Neural cell (in vitro differentiated cells): ENCODE data around the gene PAN3. TPM values are rescaled to one million over a fixed set of nuclear protein-coding genes. Genes with fewer than 3 reads are reported as not detected.

Source experiments
- H2AFZ ChIP-seq: fragments of 200-600, 300-800 bp; sonication (generic), shearing (Covaris generic); 2 replicates; pipeline ENCODE4 v1.6.0; 2014; ENCODE audit warnings: low read depth, mild to moderate bottlenecking, antibody characterized with exemption, low read length, moderate library complexity
- H3F3A ChIP-seq: fragments of 200-600 bp; shearing (Covaris generic); 2 replicates; pipeline ENCODE4 v1.6.1; 2016; ENCODE audit warnings: mild to moderate bottlenecking, moderate library complexity, mixed read lengths, antibody characterized with exemption, low read length; ENCODE audit not compliant: insufficient read depth, poor library complexity, severe bottlenecking
- H3K27ac ChIP-seq: fragments of 200-600, 300-800 bp; sonication (generic), shearing (Covaris generic); 2 replicates; pipeline ENCODE4 v1.5.1; 2014; ENCODE audit warnings: mild to moderate bottlenecking, low read length, moderate library complexity
- H3K27me3 ChIP-seq: fragments of 300-800, 200-600 bp; sonication (generic), shearing (Covaris generic); 2 replicates; pipeline ENCODE4 v1.6.0; 2014; ENCODE audit warnings: mild to moderate bottlenecking, low read depth, low read length, moderate library complexity; ENCODE audit not compliant: insufficient read depth
- H3K36me3 ChIP-seq: fragments of 300-800, 200-600 bp; sonication (generic), shearing (Covaris generic); 2 replicates; pipeline ENCODE4 v1.5.1; 2014; ENCODE audit warnings: mild to moderate bottlenecking, antibody characterized with exemption, low read length, moderate library complexity; ENCODE audit not compliant: insufficient read depth
- H3K4me2 ChIP-seq: fragments of 300-800, 200-600 bp; sonication (generic), shearing (Covaris generic); 2 replicates; pipeline ENCODE4 v1.6.0; 2014; ENCODE audit warnings: mild to moderate bottlenecking, low read length
- H3K4me3 ChIP-seq: fragments of 300-800, 200-600 bp; sonication (generic), shearing (Covaris generic); 2 replicates; pipeline ENCODE4 v1.5.1; 2014; ENCODE audit warnings: mild to moderate bottlenecking, low read length, moderate library complexity
- H3K79me2 ChIP-seq: fragments of 200-600 bp; shearing (Covaris generic); replicated peaks from 2 replicates; pipeline ENCODE4 v1.6.0; 2014; ENCODE audit warnings: mild to moderate bottlenecking, low read length, moderate library complexity; ENCODE audit not compliant: insufficient read depth
- H3K9ac ChIP-seq: fragments of 300-800, 200-600 bp; sonication (generic), shearing (Covaris generic); 2 replicates; pipeline ENCODE4 v1.6.1; 2016; ENCODE audit warnings: mild to moderate bottlenecking, low read length, mixed read lengths
- H3K9me2 ChIP-seq: fragments of 200-600 bp; shearing (Covaris generic); 2 replicates; pipeline ENCODE4 v1.6.1; 2016; ENCODE audit warnings: mild to moderate bottlenecking, low read length, mixed read lengths; ENCODE audit not compliant: insufficient read depth
- H3K9me3 ChIP-seq: fragments of 200-600, 300-800 bp; sonication (generic), shearing (Covaris generic); 2 replicates; pipeline ENCODE4 v1.6.1; 2016; ENCODE audit warnings: mild to moderate bottlenecking, mixed run types, low read length, moderate library complexity, mixed read lengths
- H4K20me1 ChIP-seq: fragments of 200-600 bp; shearing (Covaris generic); 2 replicates; pipeline ENCODE4 v1.6.1; 2016; ENCODE audit warnings: mild to moderate bottlenecking, mixed run types; ENCODE audit not compliant: insufficient read depth
- CTCF ChIP-seq: fragments of 450-650 bp; IDR thresholded peaks from 2 replicates; pipeline ENCODE4 v1.5.1; 2014; ENCODE audit warnings: antibody characterized with exemption, mild to moderate bottlenecking, moderate library complexity; ENCODE audit not compliant: poor library complexity, severe bottlenecking
- EP300 ChIP-seq: fragments of 450-650 bp; conservative IDR thresholded peaks from 2 replicates; pipeline ENCODE4 v1.6.1; 2014; ENCODE audit warnings: antibody characterized with exemption, mild to moderate bottlenecking, moderate library complexity; ENCODE audit not compliant: poor library complexity, severe bottlenecking
- EZH2 ChIP-seq: fragments of 200-600, 300-800 bp; shearing (Covaris generic), sonication (generic); IDR thresholded peaks from 2 replicates; pipeline ENCODE4 v1.6.1; 2014; ENCODE audit warnings: antibody characterized with exemption, low read length, borderline replicate concordance, mild to moderate bottlenecking; ENCODE audit not compliant: insufficient read depth, poor library complexity, severe bottlenecking
- MXI1 ChIP-seq: fragments of 450-650 bp; conservative IDR thresholded peaks from 2 replicates; pipeline ENCODE4 v1.6.1; 2014; ENCODE audit warnings: antibody characterized with exemption, mild to moderate bottlenecking; ENCODE audit not compliant: poor library complexity, severe bottlenecking
- POLR2AphosphoS5 ChIP-seq: IDR thresholded peaks from 2 replicates; pipeline ENCODE4 v1.6.1; 2012
- RAD21 ChIP-seq: fragments of 450-650 bp; conservative IDR thresholded peaks from 2 replicates; pipeline ENCODE4 v1.6.1; 2014; ENCODE audit warnings: antibody characterized with exemption, mild to moderate bottlenecking, moderate library complexity
- REST ChIP-seq: IDR thresholded peaks from 2 replicates; pipeline ENCODE4 v1.6.1; 2012; ENCODE audit warnings: borderline replicate concordance
- SMC3 ChIP-seq: fragments of 450-650 bp; conservative IDR thresholded peaks from 2 replicates; pipeline ENCODE4 v1.6.1; 2014; ENCODE audit warnings: antibody characterized with exemption, mild to moderate bottlenecking, moderate library complexity; ENCODE audit not compliant: poor library complexity
- TAF1 ChIP-seq: IDR thresholded peaks from 2 replicates; pipeline ENCODE4 v1.6.1; 2012; ENCODE audit warnings: low read depth
- polyA plus RNA-seq: library from polyadenylated mRNA; depleted of rRNA; stranded (reverse); fragments of >200 nt; gene quantifications from 2 replicates; pipeline ENCODE4 v1.2.3, GENCODE V29; 2014

Gene PAN3
- polyA plus RNA-seq, 1 donor from 2014 or later, result 44.0 TPM

- Histone ChIP-seq H3K9me2 (no peaks in the 10 kb centered on the region), H3K4me3 (no peak overlapping the region), H3K4me2 (no peak overlapping the region), H3K27me3 (no peaks in the 10 kb centered on the region), H3K79me2 (no peaks in the 10 kb centered on the region), H3K9ac (no peak overlapping the region), H4K20me1 (no peaks in the 10 kb centered on the region), H3K27ac (no peak overlapping the region), H3K36me3 (peaks cover 11% of the 10 kb centered on the region), H3K9me3 (no peaks in the 10 kb centered on the region), H3F3A (no peaks in the 10 kb centered on the region), H2AFZ (no peak overlapping the region)
- TF ChIP-seq POLR2AphosphoS5 (no peak), CTCF (no peak), EZH2 (no peak), EP300 (no peak), RAD21 (no peak), MXI1 (no peak), TAF1 (no peak), SMC3 (no peak)
Measured at GRCh38 chr13:28282451-28282850, 144.1 kb downstream of the PAN3 start.

- Histone ChIP-seq H3F3A (no peaks in the 10 kb centered on the region), H4K20me1 (no peaks in the 10 kb centered on the region), H3K36me3 (peaks cover 4% of the 10 kb centered on the region)
Measured at GRCh38 chr13:28283600-28283999, 145.3 kb downstream of the PAN3 start.

More at GRCh38 chr13:28283600-28283999, 145.3 kb downstream of the PAN3 start:
- no peak overlapping the region for H3K27ac ChIP-seq
- no peak overlapping the region for H3K4me2 ChIP-seq
- TF ChIP-seq REST (no peak), CTCF (no peak), EZH2 (no peak), SMC3 (no peak), RAD21 (no peak), MXI1 (no peak), TAF1 (no peak), EP300 (no peak), POLR2AphosphoS5 (no peak)
- H3K9me2 ChIP-seq, result no peaks in the 10 kb centered on the region
- no peaks in the 10 kb centered on the region for H3K79me2 ChIP-seq
- no peak overlapping the region for H3K4me3 ChIP-seq
- no peak overlapping the region for H2AFZ ChIP-seq
- H3K9ac ChIP-seq, result no peak overlapping the region
- no peaks in the 10 kb centered on the region for H3K9me3 ChIP-seq
- H3K27me3 ChIP-seq, result no peaks in the 10 kb centered on the region
